ENCODE measurements around the gene WDR86. TPM values are rescaled to one million over a fixed set of nuclear protein-coding genes. Genes with fewer than 3 reads are reported as not detected.

Gene WDR86
- total and polyA plus RNA-seq, 7 experiments from 2014 or later = 0.24 to 9.7 (median 2.3) TPM; not detected in 3

DNA sequence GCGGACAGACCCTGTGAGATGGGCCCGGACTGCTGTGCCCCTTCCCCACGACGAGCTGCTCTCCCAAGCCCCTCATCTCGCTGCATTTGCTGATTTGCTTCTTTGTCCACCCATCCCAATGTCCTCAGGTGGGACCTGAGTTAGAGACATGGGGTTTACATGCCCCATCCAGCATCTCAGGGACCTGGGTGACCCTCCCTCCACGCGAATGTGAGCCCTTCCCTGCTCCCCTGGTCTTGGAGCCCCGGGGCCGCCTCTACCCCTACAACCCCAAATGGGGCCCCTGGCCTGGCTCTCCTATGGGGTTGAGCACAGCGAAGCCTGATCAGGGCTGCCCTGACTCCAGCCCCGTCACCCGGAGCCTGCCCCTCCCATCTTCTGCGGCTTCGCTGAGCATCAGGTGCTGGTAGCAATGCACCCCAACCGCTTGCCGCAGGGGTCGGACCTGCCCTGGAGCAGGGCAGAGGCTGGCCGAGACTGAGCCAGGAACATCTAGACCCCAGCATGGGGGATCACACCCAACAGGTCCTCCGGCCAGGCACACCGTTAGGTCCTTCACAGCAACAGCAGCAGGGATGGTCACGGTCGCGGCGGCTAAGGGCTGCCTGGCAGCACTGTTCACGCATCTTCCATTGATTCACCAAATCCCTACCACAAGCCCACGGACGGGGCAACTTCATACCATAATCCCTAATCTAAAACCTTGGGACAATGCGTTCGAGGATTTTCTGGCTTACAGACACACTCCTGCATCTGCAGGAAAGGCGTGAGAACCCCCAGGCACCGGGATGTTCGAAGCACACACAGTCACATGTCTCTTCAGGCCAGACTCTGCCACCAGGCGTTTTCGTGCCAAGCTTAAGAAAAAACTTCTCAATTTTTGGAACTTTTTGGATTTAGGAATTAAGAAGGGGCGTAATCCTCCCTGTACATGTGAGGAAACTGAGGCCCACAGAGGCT, 15.5 kb downstream of the WDR86 start:
- H3K9me3 ChIP-seq (ENCODE audit: control insufficient read depth in 2 of 3, low read length in 3 of 3) = peaks cover 0 to 8% (median 0%) of the 10 kb centered on the region in 3 experiments
- Mint-ChIP-seq H3K9me3 (peaks cover 0 to 6% (median 0%) of the 10 kb centered on the region in 11 donors), H3K4me1 (peaks cover 0 to 16% (median 11%) of the 10 kb centered on the region in 7 donors), H3K4me3 (no peak overlapping the region), H3K36me3 (no peaks in the 10 kb centered on the region), H3K27me3 (peaks cover 0 to 6% (median 4%) of the 10 kb centered on the region in 5 donors), H3K27ac (no peak overlapping the region)
- no peak overlapping the region for H3K4me3 ChIP-seq (ENCODE audit: low read length)
- intact Hi-C loops (cut with micrococcal nuclease) = no loop called here
- POLR2A ChIA-PET = interaction anchor here (0.6 kb wide), 1 partner anchor 1368 kb away, joined by 3 read pairs; no protein-coding TSS in a partner anchor
- no peak for DNase-seq
- no peak for ATAC-seq
- H3K36me3 ChIP-seq (ENCODE audit: control insufficient read depth in 2 of 3, insufficient read depth in 3 of 3, low read length in 3 of 3) = no peaks in the 10 kb centered on the region
- H3K27me3 ChIP-seq (ENCODE audit: control insufficient read depth in 2 of 2, insufficient read depth in 2 of 2, low read length in 2 of 2) = no peaks in the 10 kb centered on the region
- no peaks in the 10 kb centered on the region for H3K4me1 ChIP-seq (ENCODE audit: control insufficient read depth in 2 of 2, insufficient read depth in 2 of 2, low read length in 2 of 2)
- CTCF ChIA-PET = interaction anchor here (0.7 kb wide), 1 partner anchor 45 kb away, joined by 3 read pairs; no protein-coding TSS in a partner anchor
- H3K27ac ChIP-seq (ENCODE audit: low read depth, low read length) = no peak overlapping the region

DNA sequence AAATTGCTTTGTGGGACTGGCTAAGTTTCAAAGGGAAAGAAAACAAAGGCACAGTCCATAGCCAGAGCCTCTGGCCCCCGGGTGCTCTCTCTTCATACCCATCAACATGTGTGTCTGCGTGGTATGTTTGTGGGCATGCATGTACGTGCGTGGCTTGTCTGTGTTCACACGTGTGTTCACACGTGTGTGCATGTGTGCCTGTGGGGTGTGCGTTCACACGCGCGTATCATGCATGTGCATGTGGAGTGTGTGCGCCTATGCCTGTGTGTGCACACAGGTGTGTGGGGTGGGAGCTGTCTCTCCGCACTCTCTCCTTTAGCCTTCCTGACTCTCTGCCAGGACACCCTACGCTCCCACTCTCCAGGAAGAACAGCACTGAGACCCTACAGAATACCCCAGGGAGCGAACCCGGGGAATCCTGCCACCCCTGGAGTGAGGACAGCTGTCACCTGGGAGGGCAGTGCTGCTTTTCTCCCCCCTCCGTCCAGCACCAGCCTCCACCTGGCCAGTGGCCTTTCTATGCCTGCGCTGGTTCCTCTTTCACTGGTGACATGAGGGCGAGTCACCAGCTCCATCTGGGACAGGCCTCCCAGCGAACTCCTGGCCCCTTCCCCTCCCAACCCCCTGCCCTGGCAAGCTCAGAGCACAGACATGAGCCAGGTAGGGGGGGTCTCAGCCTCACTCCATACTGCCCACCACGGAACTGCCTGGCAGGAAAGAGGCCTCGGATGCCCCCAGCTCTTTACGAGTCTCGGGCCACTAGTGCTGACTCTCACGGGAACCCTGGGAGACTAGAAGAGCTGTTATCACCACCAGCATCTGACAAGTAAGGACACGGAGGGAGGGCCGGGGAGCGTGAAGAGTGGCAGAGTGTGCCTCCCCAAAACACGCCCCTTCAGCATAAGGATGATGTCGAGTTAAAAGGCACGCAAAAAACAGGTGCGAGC, 16.5 kb downstream of the WDR86 start:
- H3K36me3 Mint-ChIP-seq = no peaks in the 10 kb centered on the region
- peaks cover 0 to 13% (median 11%) of the 10 kb centered on the region in 7 donors for H3K4me1 Mint-ChIP-seq
- H3K36me3 ChIP-seq (ENCODE audit: control insufficient read depth in 2 of 3, insufficient read depth in 3 of 3, low read length in 3 of 3) = no peaks in the 10 kb centered on the region
- peaks cover 0 to 8% (median 4%) of the 10 kb centered on the region in 5 donors for H3K27me3 Mint-ChIP-seq
- H3K9me3 Mint-ChIP-seq = peaks cover 0 to 4% (median 0%) of the 10 kb centered on the region in 11 donors
- DNase-seq = no peak
- no peak overlapping the region for H3K27ac ChIP-seq (ENCODE audit: low read depth, low read length)
- no peak overlapping the region for H3K4me3 Mint-ChIP-seq
- ChIA-PET POLR2A (interaction anchor here (1.1 kb wide), 1 partner anchor 11 kb away, joined by 3 read pairs; no protein-coding TSS in a partner anchor), CTCF (interaction anchor here (0.7 kb wide), 1 partner anchor 46 kb away, joined by 3 read pairs; no protein-coding TSS in a partner anchor)
- intact Hi-C loops (cut with micrococcal nuclease) = no loop called here
- H3K4me1 ChIP-seq (ENCODE audit: control insufficient read depth in 2 of 2, insufficient read depth in 2 of 2, low read length in 2 of 2) = no peaks in the 10 kb centered on the region
- H3K27ac Mint-ChIP-seq = no peak overlapping the region
- H3K27me3 ChIP-seq (ENCODE audit: control insufficient read depth in 2 of 2, insufficient read depth in 2 of 2, low read length in 2 of 2) = no peaks in the 10 kb centered on the region
- no peak for ATAC-seq
- H3K9me3 ChIP-seq (ENCODE audit: control insufficient read depth in 2 of 3, low read length in 3 of 3) = peaks cover 0 to 8% (median 0%) of the 10 kb centered on the region in 3 experiments
- no peak overlapping the region for H3K4me3 ChIP-seq (ENCODE audit: low read length)

DNA sequence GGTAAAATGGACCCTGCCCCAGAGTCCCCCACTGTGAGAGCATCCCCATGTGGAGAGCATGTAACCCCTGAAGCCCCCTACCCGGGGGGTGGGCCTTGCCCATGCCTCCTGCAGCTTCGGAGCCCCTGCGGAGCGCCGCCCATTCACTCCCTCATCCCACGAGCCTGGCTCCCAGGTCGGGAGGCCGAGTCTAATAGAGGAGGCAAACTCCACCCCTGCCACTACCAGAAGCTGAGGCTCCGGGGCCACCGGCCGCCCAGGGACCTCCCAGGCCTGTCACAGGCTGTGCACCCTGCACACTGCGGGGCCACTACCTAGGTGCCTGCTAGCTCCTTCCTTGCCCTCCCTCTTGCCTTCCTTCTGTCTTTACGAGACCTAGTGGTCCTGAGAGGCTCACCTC, 17.4 kb downstream of the WDR86 start:
- ATAC-seq (no peak), DNase-seq (no peak)
- Histone ChIP-seq H3K27ac (ENCODE audit: low read depth, low read length) (no peak overlapping the region), H3K4me3 (ENCODE audit: low read length) (no peak overlapping the region), H3K4me1 (ENCODE audit: control insufficient read depth in 2 of 2, insufficient read depth in 2 of 2, low read length in 2 of 2) (no peaks in the 10 kb centered on the region), H3K9me3 (ENCODE audit: control insufficient read depth in 2 of 3, low read length in 3 of 3) (peaks cover 0 to 4% (median 0%) of the 10 kb centered on the region in 3 experiments), H3K27me3 (ENCODE audit: control insufficient read depth in 2 of 2, insufficient read depth in 2 of 2, low read length in 2 of 2) (no peaks in the 10 kb centered on the region), H3K36me3 (ENCODE audit: control insufficient read depth in 2 of 3, insufficient read depth in 3 of 3, low read length in 3 of 3) (no peaks in the 10 kb centered on the region)
- POLR2A ChIA-PET = interaction anchor here (1.1 kb wide), 1 partner anchor 10 kb away, joined by 3 read pairs; no protein-coding TSS in a partner anchor
- Mint-ChIP-seq H3K27ac (peak overlapping the region in 1 of 9 donors; percentile 76), H3K9me3 (peaks cover 0 to 3% (median 0%) of the 10 kb centered on the region in 11 donors), H3K36me3 (no peaks in the 10 kb centered on the region), H3K4me3 (no peak overlapping the region), H3K27me3 (peaks cover 0 to 8% (median 4%) of the 10 kb centered on the region in 5 donors), H3K4me1 (peaks cover 0 to 13% (median 6%) of the 10 kb centered on the region in 7 donors)
- intact Hi-C loops (cut with micrococcal nuclease) = no loop called here
- CTCF ChIA-PET = no interaction called here

DNA sequence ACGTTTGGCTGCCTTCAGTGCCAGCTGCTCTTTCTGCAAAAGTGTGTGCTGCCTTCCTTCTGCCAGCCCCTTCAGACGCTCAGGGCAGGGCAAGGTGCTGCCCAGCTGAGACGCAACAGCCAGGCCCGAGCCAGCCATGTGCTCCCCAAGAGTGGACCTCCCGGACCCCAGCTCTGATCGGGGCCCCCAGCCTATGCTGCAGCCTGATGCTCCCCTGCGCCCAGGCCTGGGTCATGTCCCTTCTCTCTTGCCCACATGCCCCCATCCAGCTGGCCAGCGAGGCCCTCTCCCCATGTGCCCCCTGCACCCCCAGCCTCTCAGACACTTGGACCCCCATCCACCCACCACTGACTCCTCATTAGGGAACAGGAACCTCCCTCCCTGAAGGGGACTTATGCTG, 17.8 kb downstream of the WDR86 start:
- Mint-ChIP-seq H3K4me3 (no peak overlapping the region), H3K9me3 (peaks cover 0 to under 1% (median 0%) of the 10 kb centered on the region in 11 donors), H3K27ac (no peak overlapping the region), H3K4me1 (peaks cover 0 to 10% (median 6%) of the 10 kb centered on the region in 7 donors), H3K27me3 (peaks cover 0 to 8% (median 4%) of the 10 kb centered on the region in 5 donors), H3K36me3 (no peaks in the 10 kb centered on the region)
- Histone ChIP-seq H3K27me3 (ENCODE audit: control insufficient read depth in 2 of 2, insufficient read depth in 2 of 2, low read length in 2 of 2) (no peaks in the 10 kb centered on the region), H3K9me3 (ENCODE audit: control insufficient read depth in 2 of 3, low read length in 3 of 3) (no peaks in the 10 kb centered on the region), H3K27ac (ENCODE audit: low read depth, low read length) (no peak overlapping the region), H3K4me1 (ENCODE audit: control insufficient read depth in 2 of 2, insufficient read depth in 2 of 2, low read length in 2 of 2) (no peaks in the 10 kb centered on the region), H3K36me3 (ENCODE audit: control insufficient read depth in 2 of 3, insufficient read depth in 3 of 3, low read length in 3 of 3) (no peaks in the 10 kb centered on the region), H3K4me3 (ENCODE audit: low read length) (no peak overlapping the region)
- DNase-seq = no peak
- no peak for ATAC-seq
- CTCF ChIA-PET = no interaction called here
- intact Hi-C loops (cut with micrococcal nuclease) = no loop called here
- POLR2A ChIA-PET = interaction anchor here (1.1 kb wide), 1 partner anchor 10 kb away, joined by 3 read pairs; no protein-coding TSS in a partner anchor

DNA sequence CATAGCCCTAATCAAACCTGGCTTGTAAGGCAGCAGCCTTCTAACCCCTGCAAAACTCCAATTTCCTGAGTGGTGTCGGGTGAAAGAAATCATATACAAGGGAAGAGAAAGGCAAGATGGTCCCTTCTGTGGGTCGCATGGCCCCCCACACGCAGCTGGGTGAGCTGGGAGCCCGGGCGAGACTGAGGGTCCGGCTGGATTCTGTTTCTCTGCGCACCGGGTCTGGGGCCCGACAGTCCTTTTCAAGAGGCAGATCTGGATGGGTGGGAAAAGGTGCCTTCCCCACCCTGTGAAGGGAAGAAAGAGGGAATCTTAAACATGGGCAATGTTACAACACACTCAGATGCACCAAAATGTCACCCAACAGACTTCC, 18.5 kb downstream of the WDR86 start:
- Mint-ChIP-seq H3K27ac (no peak overlapping the region), H3K4me3 (no peak overlapping the region), H3K27me3 (peaks cover 0 to 8% (median 4%) of the 10 kb centered on the region in 5 donors), H3K9me3 (no peaks in the 10 kb centered on the region), H3K36me3 (no peaks in the 10 kb centered on the region), H3K4me1 (peaks cover 0 to 10% (median 6%) of the 10 kb centered on the region in 7 donors)
- Histone ChIP-seq H3K9me3 (ENCODE audit: control insufficient read depth in 2 of 3, low read length in 3 of 3) (no peaks in the 10 kb centered on the region), H3K27ac (ENCODE audit: low read depth, low read length) (no peak overlapping the region), H3K4me3 (ENCODE audit: low read length) (no peak overlapping the region), H3K4me1 (ENCODE audit: control insufficient read depth in 2 of 2, insufficient read depth in 2 of 2, low read length in 2 of 2) (no peaks in the 10 kb centered on the region), H3K27me3 (ENCODE audit: control insufficient read depth in 2 of 2, insufficient read depth in 2 of 2, low read length in 2 of 2) (no peaks in the 10 kb centered on the region), H3K36me3 (ENCODE audit: control insufficient read depth in 2 of 3, insufficient read depth in 3 of 3, low read length in 3 of 3) (no peaks in the 10 kb centered on the region)
- no peak for DNase-seq
- ChIA-PET CTCF (no interaction called here), POLR2A (no interaction called here)
- intact Hi-C loops (cut with micrococcal nuclease) = no loop called here
- ATAC-seq = no peak

DNA sequence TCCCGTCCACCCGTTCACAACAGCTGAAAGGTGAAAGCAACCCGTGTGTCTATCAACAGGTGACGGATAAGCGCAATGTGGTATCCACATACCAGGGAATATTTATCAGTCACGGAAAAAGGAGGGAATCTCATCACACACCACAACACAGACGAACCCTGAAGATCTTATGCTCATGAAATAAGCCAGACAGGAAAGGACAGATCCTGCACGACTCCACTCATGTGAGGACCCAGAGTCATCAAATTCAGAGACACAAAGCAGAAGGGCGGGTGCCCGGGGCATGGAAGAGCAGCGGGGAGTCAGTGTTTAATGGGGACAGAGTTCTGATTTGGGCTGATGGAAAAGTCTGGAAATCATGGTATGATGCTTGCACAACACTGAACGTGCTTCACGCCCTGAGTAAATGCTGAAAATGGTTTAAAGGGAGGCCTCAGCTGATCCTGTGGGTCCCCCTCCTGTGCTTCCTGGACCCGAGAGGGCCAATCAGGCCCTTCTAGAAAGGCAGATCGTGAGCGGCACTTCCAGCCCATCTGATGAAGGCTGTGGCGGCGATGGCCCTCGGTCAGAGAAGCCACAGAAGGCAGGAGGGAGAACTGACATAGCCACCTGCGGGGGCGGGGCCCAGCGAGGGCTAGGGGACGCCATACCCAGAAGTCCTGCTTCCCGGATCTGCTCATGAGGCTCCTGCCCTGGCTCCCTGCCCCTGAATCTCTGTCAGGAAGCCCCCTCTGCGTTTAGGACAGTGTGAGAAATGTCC, 19.1 kb downstream of the WDR86 start:
- Mint-ChIP-seq H3K4me3 (peak overlapping the region in 2 of 10 donors; percentile 4 to 65), H3K27me3 (peaks cover 0 to 8% (median 4%) of the 10 kb centered on the region in 5 donors), H3K27ac (no peak overlapping the region), H3K36me3 (no peaks in the 10 kb centered on the region), H3K4me1 (peaks cover 0 to 10% (median 6%) of the 10 kb centered on the region in 7 donors), H3K9me3 (no peaks in the 10 kb centered on the region)
- no peak for ATAC-seq
- Histone ChIP-seq H3K9me3 (ENCODE audit: control insufficient read depth in 2 of 3, low read length in 3 of 3) (no peaks in the 10 kb centered on the region), H3K36me3 (ENCODE audit: control insufficient read depth in 2 of 3, insufficient read depth in 3 of 3, low read length in 3 of 3) (no peaks in the 10 kb centered on the region), H3K4me3 (ENCODE audit: low read length) (no peak overlapping the region), H3K4me1 (ENCODE audit: control insufficient read depth in 2 of 2, insufficient read depth in 2 of 2, low read length in 2 of 2) (no peaks in the 10 kb centered on the region), H3K27ac (ENCODE audit: low read depth, low read length) (no peak overlapping the region), H3K27me3 (ENCODE audit: control insufficient read depth in 2 of 2, insufficient read depth in 2 of 2, low read length in 2 of 2) (no peaks in the 10 kb centered on the region)
- POLR2A ChIA-PET = no interaction called here
- intact Hi-C loops (cut with micrococcal nuclease) = no loop called here
- DNase-seq = no peak
- CTCF ChIA-PET = no interaction called here

Measured in naive thymus-derived CD4-positive, alpha-beta T cell (primary cell).